Dendritic cell treated with granulocyte-macrophage colony-stimulating factor and Interleukin-4, amounts not matched to agents 40 ng/mL and 50 ng/mL, for 4 days (primary cell): ENCODE data around the gene ZNF670.

Experiments
- H3K27ac Mint-ChIP-seq: one replicate; pipeline ENCODE4 v1.8.0; 2022; ENCODE audit warnings: mild to moderate bottlenecking, mixed read lengths
- H3K27me3 Mint-ChIP-seq: one replicate; pipeline ENCODE4 v1.8.0; 2022; ENCODE audit warnings: mild to moderate bottlenecking, mixed read lengths
- H3K36me3 Mint-ChIP-seq: one replicate; pipeline ENCODE4 v1.8.0; 2022; ENCODE audit warnings: low read depth, mixed read lengths
- H3K4me1 Mint-ChIP-seq: one replicate; pipeline ENCODE4 v1.8.0; 2022; ENCODE audit warnings: low read depth, mixed read lengths
- H3K4me3 Mint-ChIP-seq: one replicate; pipeline ENCODE4 v1.8.0; 2022; ENCODE audit warnings: mild to moderate bottlenecking, moderate library complexity, mixed read lengths
- H3K9me3 Mint-ChIP-seq: one replicate; pipeline ENCODE4 v1.8.0; 2022; ENCODE audit warnings: mixed read lengths
- intact Hi-C: fragments of 100-400 bp; cut with micrococcal nuclease; formaldehyde crosslinking; loops from one replicate; pipeline ENCODE4 v1.15.0; 2022

Gene ZNF670

DNA sequence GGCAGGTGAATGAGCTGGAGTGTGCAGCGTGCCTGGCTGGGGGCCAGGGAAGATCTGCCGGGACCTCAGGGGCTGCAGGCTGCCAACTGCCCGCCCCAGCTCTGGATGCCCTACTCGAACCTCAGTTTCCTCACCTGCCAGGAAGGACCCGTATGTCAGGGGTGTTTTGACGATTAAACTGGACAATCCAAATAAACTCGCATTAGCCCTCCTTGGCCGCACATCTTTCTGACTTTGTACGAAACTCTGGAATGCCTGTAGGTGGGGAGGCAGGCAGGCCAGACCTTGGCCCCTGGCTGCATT, 33.8 kb upstream of the ZNF670 start:
- Mint-ChIP-seq H3K27me3 (peaks cover 70% of the 10 kb centered on the region), H3K4me1 (peaks cover 19% of the 10 kb centered on the region), H3K36me3 (no peaks in the 10 kb centered on the region), H3K4me3 (peak overlapping the region; percentile 34), H3K9me3 (no peaks in the 10 kb centered on the region), H3K27ac (no peak overlapping the region)
- intact Hi-C loops = no loop called here

- peak overlapping the region; percentile 78 for H3K4me3 Mint-ChIP-seq
- intact Hi-C loops = no loop called here
Observed at GRCh38 chr1:247111700-247112478, 33.3 kb upstream of the ZNF670 start.

GRCh38 chr1:247111259-247111699, 32.7 kb upstream of the ZNF670 start:
- H3K4me1 Mint-ChIP-seq = peaks cover 19% of the 10 kb centered on the region
- H3K27ac Mint-ChIP-seq = peak overlapping the region; percentile 57
- H3K9me3 Mint-ChIP-seq = no peaks in the 10 kb centered on the region
- peak overlapping the region; percentile 78 for H3K4me3 Mint-ChIP-seq
- peaks cover 77% of the 10 kb centered on the region for H3K27me3 Mint-ChIP-seq
- H3K36me3 Mint-ChIP-seq = no peaks in the 10 kb centered on the region
- intact Hi-C loops = no loop called here

More at GRCh38 chr1:247111700-247112478, 33.3 kb upstream of the ZNF670 start:
- Mint-ChIP-seq H3K9me3 (no peaks in the 10 kb centered on the region), H3K36me3 (no peaks in the 10 kb centered on the region), H3K4me1 (peaks cover 19% of the 10 kb centered on the region), H3K27me3 (peaks cover 74% of the 10 kb centered on the region), H3K27ac (peak overlapping the region; percentile 87)

DNA sequence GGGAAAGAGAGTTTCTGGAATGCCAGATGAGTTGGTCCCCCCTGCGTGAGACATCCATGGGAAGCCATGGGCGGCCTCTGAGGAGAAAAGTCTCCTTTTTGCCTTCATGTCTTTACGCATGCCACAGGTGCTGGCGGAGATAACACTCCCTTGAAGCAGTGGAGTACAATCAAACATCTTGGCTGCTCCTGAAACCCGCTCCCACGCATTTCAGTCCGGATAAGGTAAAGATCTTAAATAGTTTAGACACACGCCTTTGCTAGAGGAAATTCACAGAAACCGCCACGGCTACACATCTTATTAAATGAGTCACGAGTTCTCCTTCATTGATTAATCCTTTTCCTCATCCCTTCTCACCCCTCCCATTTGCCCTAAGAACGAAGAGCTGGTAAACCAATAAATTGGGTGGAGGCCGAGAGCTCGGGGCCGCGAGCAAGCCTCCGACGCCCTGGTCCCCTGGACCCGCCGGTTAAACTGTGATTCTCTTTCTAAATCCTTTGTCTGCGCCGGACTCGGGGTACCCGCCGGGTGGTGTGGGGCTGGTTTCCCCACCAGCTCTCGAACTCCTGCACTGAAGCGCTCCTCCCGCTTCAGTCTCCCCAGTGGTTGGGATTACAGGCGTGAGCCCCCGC, 32.1 kb upstream of the ZNF670 start:
- Mint-ChIP-seq H3K36me3 (no peaks in the 10 kb centered on the region), H3K4me3 (peak overlapping the region; percentile 65), H3K4me1 (peaks cover 19% of the 10 kb centered on the region), H3K9me3 (no peaks in the 10 kb centered on the region), H3K27ac (peak overlapping the region; percentile 57), H3K27me3 (peaks cover 81% of the 10 kb centered on the region)
- intact Hi-C loops = no loop called here

DNA sequence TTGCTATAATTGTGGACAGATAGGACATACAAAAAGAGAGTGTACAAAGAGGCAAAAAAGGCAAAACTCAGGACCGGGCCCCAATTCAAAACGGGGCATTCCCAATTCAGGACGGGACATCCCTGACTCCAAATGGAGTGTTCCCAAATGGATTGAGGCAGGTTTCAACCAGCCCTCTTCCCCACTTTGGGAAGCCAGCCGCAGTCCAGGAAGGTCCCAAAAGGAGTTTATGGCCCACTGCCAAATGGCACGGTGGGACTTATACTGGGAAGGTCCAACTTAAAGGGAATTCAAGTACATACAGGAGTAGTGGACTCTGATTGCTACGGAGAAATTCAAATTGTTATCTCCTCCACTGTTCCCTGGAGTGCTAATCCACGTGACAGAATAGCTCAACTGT, 29.1 kb upstream of the ZNF670 start:
- peaks cover 14% of the 10 kb centered on the region for H3K9me3 Mint-ChIP-seq
- peaks cover 62% of the 10 kb centered on the region for H3K27me3 Mint-ChIP-seq

DNA sequence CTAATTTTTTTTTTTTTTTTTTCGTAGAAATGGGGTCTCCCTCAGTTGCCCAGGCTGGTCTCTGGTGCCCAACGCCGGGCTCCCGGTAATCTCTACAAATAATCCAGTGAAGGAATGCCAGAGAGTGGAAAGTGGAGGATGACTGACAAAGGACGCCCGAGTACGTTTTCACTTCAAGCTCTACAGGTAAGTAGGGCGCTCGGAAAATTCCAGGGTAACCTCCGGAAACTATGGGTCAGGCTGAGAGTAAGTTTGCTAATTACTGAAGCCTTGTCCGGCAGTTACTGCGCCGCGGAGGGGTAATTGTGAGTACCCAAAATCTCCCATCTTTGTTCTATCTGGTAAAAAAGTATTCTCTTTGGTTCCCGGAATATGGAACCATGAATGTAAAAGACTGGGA, 27.4 kb upstream of the ZNF670 start:
- Mint-ChIP-seq H3K27me3 (peaks cover 51% of the 10 kb centered on the region), H3K27ac (no peak overlapping the region), H3K9me3 (peaks cover 30% of the 10 kb centered on the region), H3K4me1 (peaks cover 6% of the 10 kb centered on the region), H3K4me3 (no peak overlapping the region), H3K36me3 (peaks cover 39% of the 10 kb centered on the region)
- intact Hi-C loops = loop anchor here (10.0 kb wide), 1 partner anchor 109 kb away; no protein-coding TSS in a partner anchor

More for the DNA sequence above, 29.1 kb upstream of the ZNF670 start:
- no peak overlapping the region for H3K27ac Mint-ChIP-seq
- peaks cover 22% of the 10 kb centered on the region for H3K36me3 Mint-ChIP-seq
- peaks cover 12% of the 10 kb centered on the region for H3K4me1 Mint-ChIP-seq
- intact Hi-C loops = loop anchor here (10.0 kb wide), 1 partner anchor 107 kb away; no protein-coding TSS in a partner anchor
- no peak overlapping the region for H3K4me3 Mint-ChIP-seq

DNA sequence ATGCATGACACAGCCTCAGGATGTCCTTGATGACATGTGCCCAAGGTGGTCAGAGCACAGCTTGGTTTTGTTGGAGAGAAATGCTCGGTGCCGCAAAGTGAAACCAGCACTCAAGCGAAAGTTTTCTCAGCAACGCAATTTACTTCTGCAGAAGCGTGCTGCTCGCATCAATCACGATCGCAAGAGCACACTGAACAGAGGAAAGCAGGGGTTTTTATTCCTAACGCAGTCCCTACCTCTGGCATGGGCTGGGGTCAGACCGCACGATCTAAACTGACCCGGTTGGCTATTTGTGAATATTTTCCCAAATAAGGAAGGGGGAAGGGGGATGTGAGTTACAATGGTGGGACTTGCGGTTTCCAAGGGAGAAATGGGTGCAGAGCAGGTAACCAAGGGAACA, 26.4 kb upstream of the ZNF670 start:
- H3K27ac Mint-ChIP-seq = no peak overlapping the region

GRCh38 chr1:247103859-247104591, 25.4 kb upstream of the ZNF670 start, which contains the start of gene ZNF669:
ZNF669 (minus strand) TSS chr1:247104356; CDS start chr1:247104199, 157 bp downstream.
- peak within 1 kb of the TSS; percentile 95 for H3K4me3 Mint-ChIP-seq
- H3K27me3 Mint-ChIP-seq = peaks cover 31% of the 10 kb centered on the region
- peaks cover 39% of the 10 kb centered on the region for H3K9me3 Mint-ChIP-seq
- intact Hi-C loops = loop anchor here (10.0 kb wide), 1 partner anchor 111 kb away; no protein-coding TSS in a partner anchor
- H3K27ac Mint-ChIP-seq = peak within 1 kb of the TSS; percentile 87
- H3K36me3 Mint-ChIP-seq = peaks cover 59% of the 10 kb centered on the region
- no peaks in the 10 kb centered on the region for H3K4me1 Mint-ChIP-seq

More for the DNA sequence above, 26.4 kb upstream of the ZNF670 start:
- Mint-ChIP-seq H3K9me3 (peaks cover 39% of the 10 kb centered on the region), H3K36me3 (peaks cover 49% of the 10 kb centered on the region), H3K4me3 (no peak overlapping the region), H3K4me1 (no peaks in the 10 kb centered on the region), H3K27me3 (peaks cover 41% of the 10 kb centered on the region)
- intact Hi-C loops = loop anchor here (10.0 kb wide), 1 partner anchor 110 kb away; no protein-coding TSS in a partner anchor

- Mint-ChIP-seq H3K27me3 (peaks cover 16% of the 10 kb centered on the region), H3K4me1 (no peaks in the 10 kb centered on the region), H3K36me3 (peaks cover 71% of the 10 kb centered on the region), H3K4me3 (no peak overlapping the region), H3K9me3 (peaks cover 47% of the 10 kb centered on the region), H3K27ac (no peak overlapping the region)
- intact Hi-C loops = loop anchor here (10.0 kb wide), 1 partner anchor 112 kb away; no protein-coding TSS in a partner anchor
Observed at GRCh38 chr1:247102381-247102780, 23.8 kb upstream of the ZNF670 start.

GRCh38 chr1:247100676-247101279, 22.2 kb upstream of the ZNF670 start:
- H3K9me3 Mint-ChIP-seq = peaks cover 63% of the 10 kb centered on the region
- H3K27me3 Mint-ChIP-seq = peaks cover 6% of the 10 kb centered on the region
- H3K27ac Mint-ChIP-seq = no peak overlapping the region
- H3K4me1 Mint-ChIP-seq = no peaks in the 10 kb centered on the region
- H3K4me3 Mint-ChIP-seq = no peak overlapping the region
- intact Hi-C loops = loop anchor here (10.0 kb wide), 1 partner anchor 114 kb away; no protein-coding TSS in a partner anchor
- peaks cover 77% of the 10 kb centered on the region for H3K36me3 Mint-ChIP-seq

DNA sequence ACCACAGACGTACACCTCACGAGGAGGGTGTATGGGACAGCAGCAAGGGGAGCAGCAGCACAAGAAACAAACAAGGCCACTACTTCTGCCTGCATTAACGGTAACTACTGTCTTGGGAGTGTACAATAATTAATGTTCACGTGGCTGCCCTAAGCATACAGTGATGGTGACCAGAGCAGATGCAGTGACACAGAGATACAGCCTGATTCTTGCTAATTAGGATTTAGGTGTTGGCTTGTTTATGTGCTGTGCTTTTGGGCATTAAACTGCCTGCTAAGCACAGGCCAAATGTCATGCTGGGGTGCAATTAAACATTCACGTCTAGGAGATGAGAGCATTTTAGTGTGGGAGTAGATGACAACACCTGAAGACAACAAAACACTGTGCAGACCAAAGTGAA, 18.3 kb upstream of the ZNF670 start:
- Mint-ChIP-seq H3K4me1 (no peaks in the 10 kb centered on the region), H3K27ac (no peak overlapping the region), H3K36me3 (peaks cover 48% of the 10 kb centered on the region), H3K4me3 (no peak overlapping the region), H3K9me3 (peaks cover 58% of the 10 kb centered on the region), H3K27me3 (peaks cover 2% of the 10 kb centered on the region)
- intact Hi-C loops = no loop called here

DNA sequence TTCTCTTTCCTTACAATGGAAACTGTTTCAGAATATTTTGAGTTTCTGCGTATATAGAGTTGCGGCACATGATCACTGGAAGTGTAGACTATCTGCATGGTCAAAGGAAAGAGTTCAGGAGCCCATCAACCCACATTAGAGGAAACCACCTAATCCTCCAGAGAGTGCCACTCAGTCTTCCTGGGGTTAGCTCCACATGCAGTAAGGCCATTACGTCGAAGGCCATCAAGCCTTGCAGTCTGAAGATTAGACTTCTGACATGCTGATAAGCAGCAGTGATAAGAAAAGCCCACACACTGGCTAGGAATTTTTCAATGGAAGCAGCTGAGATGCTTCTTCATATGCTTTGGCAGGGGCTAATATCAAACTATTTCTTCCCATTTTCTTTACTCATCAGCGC, 17.9 kb upstream of the ZNF670 start:
- Mint-ChIP-seq H3K4me3 (no peak overlapping the region), H3K36me3 (peaks cover 44% of the 10 kb centered on the region), H3K27ac (no peak overlapping the region), H3K9me3 (peaks cover 54% of the 10 kb centered on the region), H3K27me3 (peaks cover 2% of the 10 kb centered on the region), H3K4me1 (no peaks in the 10 kb centered on the region)
- intact Hi-C loops = no loop called here

DNA sequence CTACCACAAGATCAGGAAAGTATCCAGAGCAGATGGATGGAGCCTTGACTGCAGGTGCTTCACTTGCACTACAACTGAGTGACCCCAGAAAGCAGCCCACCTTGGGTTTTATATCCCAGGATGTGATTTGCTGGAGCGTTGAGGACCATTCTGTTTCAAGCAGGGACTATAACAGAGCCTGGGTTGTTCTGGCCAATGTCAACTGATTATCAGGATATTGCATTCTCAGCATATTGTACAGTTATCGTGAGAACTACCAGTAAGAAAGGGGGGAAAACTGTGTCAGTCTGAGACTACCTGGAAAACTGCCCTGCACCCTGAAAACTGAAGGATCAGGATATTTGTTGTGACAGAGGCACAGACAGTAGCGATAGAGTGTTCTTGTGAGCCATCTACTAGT, 17.5 kb upstream of the ZNF670 start:
- Mint-ChIP-seq H3K4me3 (no peak overlapping the region), H3K9me3 (peaks cover 51% of the 10 kb centered on the region), H3K4me1 (no peaks in the 10 kb centered on the region), H3K27ac (no peak overlapping the region), H3K36me3 (peaks cover 40% of the 10 kb centered on the region), H3K27me3 (peaks cover 2% of the 10 kb centered on the region)
- intact Hi-C loops = no loop called here
